ENCODE measurements around the gene ZNF518A.
A peak's percentile ranks its signal among the peaks of the same experiment; 100 is the strongest.

ZNF518A gene, protein sequence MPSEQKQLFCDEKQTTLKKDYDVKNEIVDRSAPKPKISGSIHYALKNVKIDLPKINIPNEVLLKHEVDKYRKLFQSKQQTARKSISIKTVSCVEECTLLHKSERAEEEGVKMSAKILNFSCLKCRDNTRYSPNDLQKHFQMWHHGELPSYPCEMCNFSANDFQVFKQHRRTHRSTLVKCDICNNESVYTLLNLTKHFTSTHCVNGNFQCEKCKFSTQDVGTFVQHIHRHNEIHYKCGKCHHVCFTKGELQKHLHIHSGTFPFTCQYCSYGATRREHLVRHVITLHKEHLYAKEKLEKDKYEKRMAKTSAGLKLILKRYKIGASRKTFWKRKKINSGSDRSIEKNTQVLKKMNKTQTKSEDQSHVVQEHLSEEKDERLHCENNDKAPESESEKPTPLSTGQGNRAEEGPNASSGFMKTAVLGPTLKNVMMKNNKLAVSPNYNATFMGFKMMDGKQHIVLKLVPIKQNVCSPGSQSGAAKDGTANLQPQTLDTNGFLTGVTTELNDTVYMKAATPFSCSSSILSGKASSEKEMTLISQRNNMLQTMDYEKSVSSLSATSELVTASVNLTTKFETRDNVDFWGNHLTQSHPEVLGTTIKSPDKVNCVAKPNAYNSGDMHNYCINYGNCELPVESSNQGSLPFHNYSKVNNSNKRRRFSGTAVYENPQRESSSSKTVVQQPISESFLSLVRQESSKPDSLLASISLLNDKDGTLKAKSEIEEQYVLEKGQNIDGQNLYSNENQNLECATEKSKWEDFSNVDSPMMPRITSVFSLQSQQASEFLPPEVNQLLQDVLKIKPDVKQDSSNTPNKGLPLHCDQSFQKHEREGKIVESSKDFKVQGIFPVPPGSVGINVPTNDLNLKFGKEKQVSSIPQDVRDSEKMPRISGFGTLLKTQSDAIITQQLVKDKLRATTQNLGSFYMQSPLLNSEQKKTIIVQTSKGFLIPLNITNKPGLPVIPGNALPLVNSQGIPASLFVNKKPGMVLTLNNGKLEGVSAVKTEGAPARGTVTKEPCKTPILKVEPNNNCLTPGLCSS (N-terminal part only)

DNA sequence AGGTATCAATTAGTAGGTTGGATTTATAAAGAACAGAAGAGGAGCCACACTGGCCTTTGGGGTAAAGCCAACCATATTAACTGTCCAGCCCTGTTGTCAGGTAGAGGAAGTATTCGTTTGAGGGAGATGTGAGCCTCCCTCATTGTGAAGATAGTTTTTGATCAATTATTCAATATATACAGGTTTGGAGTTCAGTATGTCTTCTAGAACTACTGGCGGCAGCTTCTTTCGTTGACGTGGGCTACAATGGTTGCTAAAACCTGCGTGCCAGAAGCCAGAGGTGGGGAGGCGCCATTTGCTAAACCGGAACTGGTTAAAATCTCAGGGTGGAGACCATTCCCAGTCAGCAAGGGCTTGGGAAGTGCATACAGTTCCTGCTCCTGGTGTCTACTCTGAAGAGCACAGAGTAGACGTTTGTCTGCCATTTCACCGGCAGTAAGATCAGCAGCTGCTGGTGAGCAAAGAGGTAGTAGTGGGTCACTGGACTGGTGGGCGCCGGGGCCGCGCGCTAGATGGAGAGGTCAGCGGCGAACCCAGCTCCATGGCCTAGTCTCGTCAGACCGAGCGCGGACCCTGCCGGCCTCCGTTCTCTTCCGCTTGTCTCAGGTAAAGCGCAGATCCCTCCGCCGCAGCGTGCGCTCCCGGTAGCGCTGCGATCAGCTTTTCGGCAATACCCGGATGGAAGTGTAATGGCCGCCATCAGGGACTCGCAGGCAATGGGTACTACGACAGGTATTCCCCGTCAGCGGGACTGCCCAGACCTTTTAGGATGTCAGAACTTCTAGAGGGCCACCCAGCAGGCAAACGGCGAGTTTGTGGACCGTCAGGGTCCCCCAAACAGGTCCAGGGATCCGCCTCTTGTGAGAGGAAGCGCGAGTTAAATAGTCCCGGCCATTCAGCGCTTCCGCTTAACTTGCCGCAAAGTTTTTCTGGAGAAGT lies at the start of gene ZNF518A:
ZNF518A (plus strand) TSS at position 911 of the 939 bp plus-strand sequence. CDS start 26,026 bp downstream, outside the sequence.
- FAIRE-seq: no peak

DNA sequence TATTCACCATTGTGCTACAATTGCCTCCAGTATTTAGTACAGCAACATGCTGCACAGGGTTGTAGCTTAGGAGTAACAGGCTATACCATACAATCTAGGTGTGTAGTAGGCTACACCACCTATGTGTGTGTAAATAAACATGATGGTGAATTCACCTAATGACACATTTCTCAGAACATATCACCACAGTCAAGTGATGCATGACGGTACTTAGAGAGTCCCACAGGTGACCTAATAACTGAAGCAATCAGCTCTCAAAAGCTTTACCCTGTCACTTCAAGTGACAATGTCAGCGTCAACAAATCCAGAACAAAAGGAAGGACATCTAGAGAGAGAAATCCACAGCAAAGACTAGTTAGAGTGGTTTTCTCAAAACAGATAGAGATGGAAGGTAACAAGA lies 47.9 kb upstream of the ZNF518A start:
- FAIRE-seq: no peak

DNA sequence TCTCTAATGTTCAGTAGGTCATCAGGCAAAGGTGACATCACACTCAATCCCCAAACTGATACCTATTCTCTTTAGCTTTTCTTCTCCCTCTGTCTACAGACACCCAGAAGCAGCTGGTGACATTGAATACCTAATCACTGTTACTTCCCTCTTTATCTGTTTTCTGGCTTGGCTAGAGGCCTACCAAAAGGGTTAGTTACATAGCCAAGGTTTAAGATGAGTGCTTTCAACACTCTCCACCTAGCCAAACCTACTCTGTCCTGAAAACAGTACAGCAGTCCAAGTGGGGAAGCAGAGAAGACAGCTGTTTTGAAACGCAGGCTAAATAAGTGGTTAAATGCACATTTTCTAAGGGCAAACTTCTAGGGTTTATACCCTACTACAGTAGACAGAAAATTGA lies 47.3 kb upstream of the ZNF518A start:
- FAIRE-seq: no peak

DNA sequence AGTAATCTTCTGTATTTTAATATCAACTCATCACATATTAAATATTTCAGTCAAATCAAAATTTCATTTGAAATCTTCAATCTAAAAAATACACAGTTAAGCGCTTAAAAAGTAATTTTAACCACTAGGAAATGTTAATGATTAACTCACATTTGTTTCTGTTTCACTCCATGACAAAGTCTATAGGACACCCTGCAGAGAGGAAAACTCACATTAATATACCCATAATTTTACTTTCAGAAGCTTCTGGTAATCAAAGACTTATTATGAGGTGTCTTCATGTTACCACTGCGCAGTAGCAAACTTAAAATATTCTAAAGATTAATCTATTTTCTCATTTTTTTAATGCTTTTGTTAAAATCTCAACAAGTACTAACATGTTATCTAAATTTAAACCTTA lies 41.0 kb upstream of the ZNF518A start:
- FAIRE-seq: peak; percentile 88

DNA sequence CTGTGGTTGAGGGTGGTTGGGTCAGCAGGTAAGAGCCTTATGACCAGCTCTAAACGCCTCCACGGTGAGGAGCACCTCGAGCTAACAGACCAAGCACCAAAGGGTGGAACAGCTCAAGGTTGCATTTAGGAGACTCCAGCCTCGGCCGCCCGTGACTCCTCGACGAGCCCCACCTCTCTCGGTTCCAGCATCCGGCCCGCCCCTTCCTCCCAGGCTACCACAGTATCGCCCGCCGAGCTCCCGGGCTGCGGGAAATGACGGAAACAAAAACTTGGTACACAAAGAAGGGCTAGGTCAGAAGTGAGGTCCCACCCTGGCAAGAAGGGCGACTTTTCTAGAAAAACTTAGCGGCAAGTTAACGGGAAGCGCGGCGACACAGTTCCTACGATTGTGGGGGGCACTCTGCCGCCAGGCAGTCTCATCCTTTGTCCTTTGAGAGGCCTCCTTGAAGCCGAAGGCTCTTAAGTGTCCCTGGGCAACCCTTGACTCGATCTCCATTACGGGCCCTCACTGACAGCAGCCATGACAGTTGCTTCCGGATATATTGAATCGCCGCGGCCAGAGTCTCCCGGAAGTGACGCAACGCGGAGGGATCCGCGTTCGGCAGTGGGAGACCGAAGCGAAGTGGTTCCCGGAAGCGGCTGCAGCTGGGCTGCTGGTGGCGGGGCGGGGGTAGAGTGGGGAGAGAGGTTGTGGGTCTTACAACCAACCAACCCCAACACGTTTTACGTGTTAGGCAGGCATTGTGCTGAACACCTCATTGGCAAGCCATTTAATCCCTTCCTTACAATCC lies 40.2 kb upstream of the ZNF518A start:
- no peak for FAIRE-seq

DNA sequence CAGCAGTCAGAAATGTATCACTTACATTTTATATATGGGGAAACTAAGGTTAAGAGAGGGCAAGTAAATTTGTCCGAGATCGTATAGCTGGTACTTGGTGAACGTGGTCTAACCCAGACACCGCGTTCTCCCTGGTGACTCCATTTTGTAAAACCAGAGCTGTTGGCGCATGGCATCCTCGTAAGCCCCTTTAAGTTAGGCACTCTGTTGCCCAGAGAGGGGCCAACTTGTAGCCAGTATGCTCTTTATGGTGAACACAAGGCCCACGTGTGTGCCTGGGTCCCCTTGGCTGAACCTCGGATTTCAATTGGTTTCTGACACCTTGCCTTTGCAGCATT lies 39.7 kb upstream of the ZNF518A start:
- no peak for FAIRE-seq

DNA sequence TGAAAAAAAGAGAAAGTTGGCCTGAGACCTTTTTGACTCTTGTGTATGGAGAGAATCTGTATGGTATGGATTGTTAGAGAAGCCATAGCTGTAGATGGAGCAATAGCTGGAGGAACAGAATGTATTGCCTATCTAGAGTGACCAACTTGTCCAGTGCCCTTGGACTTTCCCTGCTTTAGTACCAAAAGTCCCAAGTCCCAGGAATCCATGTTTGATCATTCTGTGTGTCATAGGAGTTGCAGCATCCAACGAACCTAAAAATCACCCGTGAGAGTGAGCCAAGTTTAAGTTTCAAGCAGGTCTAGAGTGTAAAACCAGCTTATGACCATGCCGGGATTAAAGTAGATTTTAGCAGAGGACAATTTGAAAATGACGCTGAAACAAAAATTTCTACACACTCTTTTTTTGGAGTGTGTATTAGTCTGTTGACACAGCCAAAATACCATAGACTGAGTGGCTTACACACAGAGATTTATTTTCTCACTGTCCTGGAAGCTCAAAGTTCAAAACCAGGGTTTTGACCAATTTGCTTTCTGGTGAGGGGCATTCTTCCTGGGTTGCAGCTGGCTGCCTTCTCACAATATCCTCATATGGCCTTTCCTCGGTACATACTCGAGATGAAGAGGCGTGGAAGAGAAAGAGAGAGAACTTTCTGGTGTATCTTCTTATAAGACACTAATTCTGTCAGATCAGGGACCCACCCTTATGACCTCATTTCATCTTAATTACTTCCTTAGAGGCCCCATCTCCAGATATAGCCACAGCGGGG lies 36.9 kb upstream of the ZNF518A start:
- FAIRE-seq: no peak

DNA sequence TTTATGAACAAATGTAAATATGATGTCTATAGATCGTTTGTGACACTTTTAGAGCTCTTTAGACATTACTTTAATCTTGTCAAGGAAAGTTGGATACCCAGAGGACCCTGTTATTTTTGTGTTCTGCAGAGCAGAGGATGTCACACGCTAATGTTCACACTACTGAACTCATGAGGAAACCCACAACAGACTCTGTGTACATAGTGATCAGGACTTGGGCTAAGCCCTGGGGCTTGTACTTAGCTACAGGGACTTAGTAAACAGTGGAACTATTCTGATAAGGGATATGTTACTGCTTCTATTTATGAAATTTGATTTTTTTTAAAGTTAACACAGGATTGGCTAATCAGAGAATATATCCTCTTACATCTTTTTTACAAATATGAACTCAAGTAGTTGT lies 36.1 kb upstream of the ZNF518A start:
- FAIRE-seq: no peak

DNA sequence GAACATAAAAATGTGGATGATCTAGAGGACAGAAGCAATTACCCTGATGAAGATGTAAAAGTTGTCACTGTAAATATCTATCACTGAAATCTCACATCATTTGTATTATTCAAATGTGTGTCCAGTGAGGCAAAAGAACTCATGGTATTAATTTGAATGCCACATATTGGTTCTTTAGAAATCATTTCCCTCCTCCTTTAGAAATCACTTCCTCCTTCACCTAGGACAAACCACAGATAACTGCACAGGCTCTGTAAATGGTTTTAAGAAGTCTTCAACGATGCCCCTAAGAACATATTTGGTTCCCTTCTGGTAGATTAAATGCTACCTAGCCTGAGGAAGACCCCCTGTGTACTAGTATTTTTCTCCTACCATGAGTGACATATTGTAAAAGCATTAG lies 33.1 kb upstream of the ZNF518A start:
- no peak for FAIRE-seq

DNA sequence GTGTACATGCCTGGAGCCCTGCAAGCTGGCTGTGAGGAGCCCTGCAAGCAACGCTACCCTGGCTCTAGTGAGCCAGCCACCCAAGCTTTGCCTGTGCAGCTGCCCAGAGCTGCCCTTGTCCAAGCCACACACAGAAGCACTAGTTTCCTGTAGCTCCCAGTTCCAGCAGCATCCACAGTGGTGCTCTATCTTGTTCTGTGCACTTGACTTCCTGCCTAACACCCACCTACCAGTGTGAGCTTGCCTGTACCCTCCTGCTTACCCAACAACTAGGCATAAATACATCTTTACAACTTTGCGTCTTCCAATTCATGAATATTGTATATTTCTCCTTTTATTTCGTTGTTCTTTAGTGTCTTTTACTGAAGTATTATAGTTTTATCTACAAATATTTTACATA lies 32.2 kb upstream of the ZNF518A start:
- FAIRE-seq: no peak

DNA sequence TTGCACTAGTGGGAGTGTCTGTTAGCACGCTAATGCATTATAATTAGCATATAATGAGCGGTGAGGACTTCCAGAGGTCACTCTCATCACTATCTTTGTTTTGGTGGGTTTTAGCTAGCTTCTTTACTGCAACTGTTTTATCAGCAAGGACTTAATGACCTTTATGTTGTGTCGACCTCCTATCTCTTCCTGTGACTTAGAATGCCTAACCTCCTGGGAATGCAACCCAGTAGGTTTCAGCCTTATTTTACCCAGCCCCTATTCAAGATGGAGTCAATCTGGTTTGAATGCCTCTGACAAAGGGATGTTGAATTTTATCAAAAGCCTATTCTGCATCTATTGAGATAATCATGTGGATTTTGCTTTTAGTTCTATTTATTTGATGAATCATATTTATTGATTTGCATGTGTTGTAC lies 22.5 kb upstream of the ZNF518A start:
- FAIRE-seq: no peak

DNA sequence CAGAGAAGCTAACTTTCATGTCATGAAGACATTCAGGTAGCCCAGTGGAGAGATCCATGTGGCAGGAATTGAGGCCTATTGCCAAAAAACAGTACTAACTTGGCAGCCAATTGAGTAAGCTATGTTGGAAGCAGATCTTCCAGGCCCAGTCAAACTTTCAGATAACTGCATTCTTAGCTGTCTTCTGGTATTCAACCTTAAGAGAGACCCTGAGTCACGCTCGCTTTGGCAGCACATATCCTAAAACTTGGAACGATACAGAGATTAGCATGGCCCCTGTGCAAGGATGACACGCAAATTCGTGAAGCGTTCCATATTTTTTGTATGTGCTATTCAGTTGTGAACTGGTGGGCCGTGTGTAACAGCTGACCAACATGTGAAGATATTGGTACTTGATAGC lies 17.6 kb upstream of the ZNF518A start:
- FAIRE-seq: no peak

DNA sequence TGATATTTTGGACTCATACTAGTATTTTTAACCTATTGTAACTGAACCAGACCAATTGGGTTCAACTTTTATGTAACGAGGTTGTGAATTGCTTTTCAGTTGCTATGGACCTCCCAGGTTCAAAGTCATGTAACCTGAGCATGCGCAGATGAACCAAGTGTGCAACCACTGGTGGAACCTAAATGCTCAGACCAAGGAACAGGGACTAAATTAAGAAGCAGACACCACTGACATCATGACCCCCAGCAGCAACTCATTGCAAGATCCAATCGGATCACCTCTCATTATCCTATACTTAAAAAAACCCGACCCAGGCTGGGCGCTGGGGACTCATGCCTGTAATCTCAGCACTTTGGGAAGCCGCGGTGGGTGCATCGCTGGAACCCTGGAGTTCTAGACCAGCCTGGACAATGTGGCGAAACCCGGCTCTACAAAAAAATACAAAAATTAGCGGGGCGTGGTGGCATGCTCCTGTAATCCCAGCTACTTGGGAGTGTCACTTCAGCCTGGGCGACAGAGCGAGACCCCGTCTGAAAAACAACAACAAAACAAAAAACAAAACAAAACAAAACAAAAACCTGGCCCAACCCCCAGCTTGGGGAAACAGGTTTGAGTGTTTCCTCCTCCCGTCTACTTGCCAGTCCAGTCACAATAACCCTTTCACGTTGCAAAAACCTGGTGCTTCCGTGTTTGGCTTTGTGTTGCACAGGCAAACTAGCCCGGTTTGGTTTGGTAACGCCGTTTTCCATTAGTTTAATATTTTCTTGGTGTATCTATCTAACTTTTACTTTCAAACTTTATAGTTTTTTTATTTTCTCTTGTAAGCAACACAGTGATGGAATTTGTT lies 11.3 kb upstream of the ZNF518A start:
- no peak for FAIRE-seq

DNA sequence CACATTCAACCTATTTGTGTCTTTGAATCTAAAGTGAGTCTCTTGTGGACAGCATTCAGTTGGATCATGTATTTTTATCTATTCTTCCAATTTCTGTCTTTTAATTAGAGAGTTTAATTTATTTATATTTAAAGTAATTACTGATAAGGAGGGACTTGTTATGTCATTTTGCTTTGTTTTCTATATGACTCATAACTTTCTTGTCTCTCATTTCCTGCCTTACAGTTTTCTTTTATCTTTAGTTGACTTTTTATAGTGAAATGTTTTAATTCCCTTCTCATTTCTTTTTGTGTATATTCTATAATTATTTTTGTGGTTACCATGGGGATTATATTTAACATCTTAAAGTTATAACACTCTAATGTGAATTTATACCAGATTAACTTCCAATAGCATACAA lies 7.3 kb upstream of the ZNF518A start:
- no peak for FAIRE-seq

DNA sequence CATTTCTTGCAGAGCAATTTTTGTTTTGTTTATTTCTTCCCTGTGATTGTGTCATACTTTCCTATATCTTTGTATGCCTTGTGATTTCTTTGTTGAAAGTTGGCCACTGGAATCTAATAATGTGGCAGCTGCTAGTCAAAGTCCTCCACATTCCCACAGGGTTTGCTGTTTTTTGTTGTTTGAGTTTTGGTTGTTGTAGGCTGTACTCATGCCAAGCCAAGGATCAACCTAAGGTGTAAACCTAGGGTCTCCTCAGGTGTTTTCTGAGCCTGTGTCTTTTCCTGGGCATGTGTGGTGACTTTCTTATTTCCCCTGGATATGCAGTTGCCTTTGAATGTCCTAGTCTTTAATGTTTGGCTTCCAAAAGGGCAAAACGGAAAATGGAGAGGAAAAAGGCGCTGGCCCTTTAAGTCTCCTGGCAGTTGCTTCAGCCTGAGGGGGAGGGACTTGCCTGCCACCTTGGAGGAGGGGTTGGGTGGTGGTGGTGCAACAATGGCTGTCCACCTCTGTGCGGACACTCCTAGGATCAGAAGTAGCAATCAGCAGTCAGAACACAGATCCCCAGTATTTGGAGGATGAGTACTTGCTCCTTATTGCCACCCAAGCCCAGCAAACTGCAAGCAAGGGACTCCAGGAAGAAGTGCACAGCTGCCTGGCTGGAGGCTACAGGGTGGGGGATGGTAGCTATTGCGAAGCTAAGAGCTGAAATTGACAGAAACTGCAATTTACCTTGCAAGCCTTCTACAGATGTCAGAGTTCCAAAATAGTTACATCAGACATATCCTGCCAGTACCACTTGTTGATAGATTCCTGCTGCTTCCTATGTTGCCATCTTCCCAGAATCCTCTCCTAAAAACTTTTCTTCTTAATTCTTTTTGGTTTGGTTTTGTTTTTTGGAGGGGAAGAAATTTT lies 5.6 kb upstream of the ZNF518A start:
- no peak for FAIRE-seq

DNA sequence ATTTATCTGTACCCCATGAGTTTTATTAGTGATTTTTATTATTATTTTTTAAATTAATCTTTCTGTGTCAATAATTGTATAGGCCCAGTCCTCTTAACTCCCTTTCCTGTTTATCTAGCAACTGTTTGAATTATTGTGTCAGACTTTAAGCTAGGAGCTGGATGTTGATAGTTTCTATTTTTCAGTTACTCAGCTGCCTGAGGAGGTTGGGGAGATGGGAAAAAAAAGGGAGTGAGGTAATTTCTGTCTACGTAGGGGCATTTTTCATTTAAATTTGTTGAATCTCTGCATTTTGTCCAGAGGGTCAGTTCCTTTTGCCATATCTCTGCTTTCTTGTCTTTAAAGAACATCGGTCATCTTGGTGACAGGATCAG lies 5.0 kb upstream of the ZNF518A start:
- no peak for FAIRE-seq

DNA sequence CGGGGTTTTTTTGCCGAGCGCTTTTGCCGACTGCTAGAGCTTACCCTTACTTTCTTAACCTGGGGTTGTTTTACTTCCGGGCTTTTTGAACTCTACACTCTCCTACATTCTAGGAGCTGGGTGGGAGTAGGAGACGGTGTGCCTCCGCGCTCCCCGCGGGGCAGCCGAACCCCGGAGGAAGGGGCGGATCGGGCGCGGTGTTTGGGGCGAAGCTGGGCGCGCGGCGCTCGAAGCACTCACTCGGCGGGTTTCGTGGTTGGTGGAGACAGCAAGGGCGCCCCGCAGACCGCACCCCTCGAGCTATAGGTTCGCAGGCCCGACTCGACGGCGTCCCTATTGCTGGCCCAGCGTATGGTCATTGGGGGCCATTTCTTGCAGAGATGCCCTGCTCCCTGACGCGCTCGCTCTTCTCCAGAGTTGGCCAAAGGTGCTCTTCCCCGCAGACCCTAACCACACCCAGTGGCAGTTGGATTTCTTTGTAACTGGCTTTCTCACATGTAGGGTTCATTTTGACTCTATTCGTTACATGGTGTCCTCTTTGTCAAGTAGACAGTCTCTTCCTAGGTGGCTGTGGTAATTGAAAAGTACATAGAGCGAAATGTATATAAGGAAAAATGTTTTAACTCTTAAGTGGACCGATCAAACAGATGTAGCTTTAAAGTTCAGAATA lies 364 bp downstream of the ZNF518A start:
- FAIRE-seq: no peak

DNA sequence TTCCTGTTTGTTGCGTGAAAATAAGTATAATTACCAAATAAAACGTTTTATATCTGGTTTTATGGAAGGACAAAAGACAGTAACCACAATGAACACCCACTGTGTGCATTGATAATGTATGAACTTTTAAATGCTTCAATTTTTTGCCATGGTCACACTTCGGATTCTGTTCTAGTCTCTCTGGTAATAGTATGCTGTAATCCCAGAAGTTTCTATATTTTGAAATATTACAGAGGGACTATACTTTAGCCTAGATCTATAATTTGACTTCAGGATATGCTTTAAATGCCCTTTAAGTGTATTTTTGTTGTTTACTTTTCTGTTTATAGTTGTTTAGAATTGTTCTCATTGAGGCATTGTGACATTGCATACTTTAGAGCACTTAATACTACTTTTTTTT lies 1.5 kb downstream of the ZNF518A start:
- no peak for FAIRE-seq
